GM13976 (cell line): ENCODE data around the gene RIPOR1.

Source experiments
- DNase-seq: peaks from one replicate; pipeline ENCODE4 v3.0.0; 2012; ENCODE audit warnings: low spot score
- CTCF ChIP-seq: IDR thresholded peaks from 2 replicates; pipeline ENCODE4 v1.5.1; 2012; ENCODE audit warnings: borderline replicate concordance, mild to moderate bottlenecking; ENCODE audit not compliant: insufficient read depth; ENCODE audit errors: extremely low read depth, missing control alignments, control extremely low read depth
- in situ Hi-C: fragments of 300-500 bp; cut with MboI; formaldehyde crosslinking; loops from one replicate; pipeline ENCODE4 v1.12.0; 2022; ENCODE audit warnings: low sequenced_read_pairs, mixed read lengths, inconsistent platforms; ENCODE audit not compliant: unreplicated experiment

The RIPOR1 gene

GRCh38 chr16:67539691-67540635, 11.3 kb downstream of the RIPOR1 start:
- no peak for TF ChIP-seq CTCF
- no peak for DNase-seq
- in situ Hi-C loops = loop anchor here (10.0 to 25.0 kb wide), 2 partner anchors 105 to 272 kb away; partner anchors contain the start of genes CARMIL2, RANBP10 and TSNAXIP1

- no peak for DNase-seq
- in situ Hi-C loops = loop anchor here (25.0 kb wide), 1 partner anchor 272 kb away; the partner anchor contains the start of genes RANBP10 and TSNAXIP1
- TF ChIP-seq CTCF = no peak
Observed at GRCh38 chr16:67540756-67541155, 12.1 kb downstream of the RIPOR1 start.

GRCh38 chr16:67541391-67542263, 13.0 kb downstream of the RIPOR1 start:
- no peak for DNase-seq
- in situ Hi-C loops = loop anchor here (25.0 kb wide), 1 partner anchor 271 kb away; the partner anchor contains the start of genes RANBP10 and TSNAXIP1

GRCh38 chr16:67542464-67542863, 13.8 kb downstream of the RIPOR1 start:
- TF ChIP-seq CTCF = no peak
- in situ Hi-C loops = loop anchor here (25.0 kb wide), 1 partner anchor 270 kb away; the partner anchor contains the start of genes RANBP10 and TSNAXIP1
- peak; percentile 87 for DNase-seq

More at GRCh38 chr16:67541391-67542263, 13.0 kb downstream of the RIPOR1 start:
- TF ChIP-seq CTCF = no peak

GRCh38 chr16:67543036-67543435, 14.4 kb downstream of the RIPOR1 start:
- in situ Hi-C loops = loop anchor here (25.0 kb wide), 1 partner anchor 269 kb away; the partner anchor contains the start of genes RANBP10 and TSNAXIP1
- no peak for TF ChIP-seq CTCF
- DNase-seq = no peak

GRCh38 chr16:67543582-67543981, 15.0 kb downstream of the RIPOR1 start:
- DNase-seq = no peak
- in situ Hi-C loops = loop anchor here (25.0 kb wide), 1 partner anchor 269 kb away; the partner anchor contains the start of genes RANBP10 and TSNAXIP1
- no peak for TF ChIP-seq CTCF
